Measurements from ENCODE around the gene RNF17. TPM values are rescaled to one million over a fixed set of nuclear protein-coding genes. Genes with fewer than 3 reads are reported as not detected.

Gene RNF17
- total RNA-seq, 1 experiment from 2014 or later = not detected

DNA sequence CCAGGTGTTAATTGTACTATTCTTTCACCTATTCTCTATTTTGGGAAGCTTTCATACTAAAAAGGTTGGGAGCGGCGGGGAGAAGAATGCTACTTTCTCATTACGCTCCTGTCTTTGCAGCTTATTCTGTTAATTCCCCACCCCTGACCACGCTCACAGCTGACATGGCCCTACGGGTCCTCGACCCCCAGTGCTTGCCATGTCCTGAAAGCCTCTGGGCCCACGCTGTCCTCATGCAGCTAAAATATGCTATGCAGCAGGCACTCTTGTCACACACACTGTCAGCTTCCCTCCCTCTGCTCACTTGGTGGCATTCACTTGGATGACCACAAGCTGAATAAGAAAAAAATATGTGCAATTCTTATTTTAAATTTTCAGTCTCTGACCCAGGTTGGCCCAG lies 126.3 kb downstream of the RNF17 start:
- intact Hi-C loops (cut with micrococcal nuclease) = no loop called here
- no peak for DNase-seq (ENCODE audit: low read depth, low spot score)
- no peaks in the 10 kb centered on the region for H3K9me3 ChIP-seq (ENCODE audit: control insufficient read depth in 1 of 2, insufficient read depth in 1 of 2, low read depth in 1 of 2, low read length in 2 of 2)

More for the DNA sequence above, 126.3 kb downstream of the RNF17 start:
- H3K36me3 ChIP-seq (ENCODE audit: control insufficient read depth in 1 of 2, insufficient read depth in 2 of 2, low read length in 2 of 2) = peaks cover 4 to 5% of the 10 kb centered on the region in 2 experiments; a peak in 3 of 4 replicates
- no peak for ATAC-seq
- no peak overlapping the region for H3K4me3 ChIP-seq (replicated peaks in 1 of 2; ENCODE audit: low read depth in 1 of 2, low read length in 2 of 2)
- no TSS peak for BruUV-seq (replicated peaks)
- H3K27ac ChIP-seq (ENCODE audit: low read depth, low read length) = no peak overlapping the region
- TF ChIP-seq FOSL1 (IDR thresholded peaks at IDR 0.05; ENCODE audit: low read depth) (no peak), CBX3 (IDR thresholded peaks at IDR 0.05; ENCODE audit: low read depth) (no peak), POLR2AphosphoS5 (IDR thresholded peaks at IDR 0.05; ENCODE audit: low read depth, low read length) (no peak), CEBPB (IDR thresholded peaks at IDR 0.05; ENCODE audit: low read depth) (no peak), SP1 (IDR thresholded peaks at IDR 0.05; ENCODE audit: low read depth) (no peak), YY1 (IDR thresholded peaks at IDR 0.05; ENCODE audit: extremely low read depth, insufficient replicate concordance, low read depth, low read length) (no peak), POLR2A (IDR thresholded peaks at IDR 0.05; ENCODE audit: borderline replicate concordance, extremely low read depth, insufficient read depth, insufficient read length) (no peak), SIN3A (IDR thresholded peaks at IDR 0.05; ENCODE audit: low read depth) (no peak), EZH2phosphoT487 (IDR thresholded peaks at IDR 0.05; ENCODE audit: borderline replicate concordance) (no peak), EZH2 (IDR thresholded peaks at IDR 0.05) (no peak), JUND (IDR thresholded peaks at IDR 0.05) (no peak), TCF7L2 (IDR thresholded peaks at IDR 0.05; ENCODE audit: borderline replicate concordance, extremely low read depth, insufficient read depth, insufficient read length) (no peak), ZFX (IDR thresholded peaks at IDR 0.05) (no peak), EGR1 (IDR thresholded peaks at IDR 0.05; ENCODE audit: low read depth) (no peak)
- TF ChIP-seq, protein P1, sequence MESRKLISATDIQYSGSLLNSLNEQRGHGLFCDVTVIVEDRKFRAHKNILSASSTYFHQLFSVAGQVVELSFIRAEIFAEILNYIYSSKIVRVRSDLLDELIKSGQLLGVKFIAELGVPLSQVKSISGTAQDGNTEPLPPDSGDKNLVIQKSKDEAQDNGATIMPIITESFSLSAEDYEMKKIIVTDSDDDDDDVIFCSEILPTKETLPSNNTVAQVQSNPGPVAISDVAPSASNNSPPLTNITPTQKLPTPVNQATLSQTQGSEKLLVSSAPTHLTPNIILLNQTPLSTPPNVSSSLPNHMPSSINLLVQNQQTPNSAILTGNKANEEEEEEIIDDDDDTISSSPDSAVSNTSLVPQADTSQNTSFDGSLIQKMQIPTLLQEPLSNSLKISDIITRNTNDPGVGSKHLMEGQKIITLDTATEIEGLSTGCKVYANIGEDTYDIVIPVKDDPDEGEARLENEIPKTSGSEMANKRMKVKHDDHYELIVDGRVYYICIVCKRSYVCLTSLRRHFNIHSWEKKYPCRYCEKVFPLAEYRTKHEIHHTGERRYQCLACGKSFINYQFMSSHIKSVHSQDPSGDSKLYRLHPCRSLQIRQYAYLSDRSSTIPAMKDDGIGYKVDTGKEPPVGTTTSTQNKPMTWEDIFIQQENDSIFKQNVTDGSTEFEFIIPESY (IDR thresholded peaks at IDR 0.05; ENCODE audit: extremely low read depth, insufficient replicate concordance, low read length) = no peak
- TF ChIP-seq, protein P2, sequence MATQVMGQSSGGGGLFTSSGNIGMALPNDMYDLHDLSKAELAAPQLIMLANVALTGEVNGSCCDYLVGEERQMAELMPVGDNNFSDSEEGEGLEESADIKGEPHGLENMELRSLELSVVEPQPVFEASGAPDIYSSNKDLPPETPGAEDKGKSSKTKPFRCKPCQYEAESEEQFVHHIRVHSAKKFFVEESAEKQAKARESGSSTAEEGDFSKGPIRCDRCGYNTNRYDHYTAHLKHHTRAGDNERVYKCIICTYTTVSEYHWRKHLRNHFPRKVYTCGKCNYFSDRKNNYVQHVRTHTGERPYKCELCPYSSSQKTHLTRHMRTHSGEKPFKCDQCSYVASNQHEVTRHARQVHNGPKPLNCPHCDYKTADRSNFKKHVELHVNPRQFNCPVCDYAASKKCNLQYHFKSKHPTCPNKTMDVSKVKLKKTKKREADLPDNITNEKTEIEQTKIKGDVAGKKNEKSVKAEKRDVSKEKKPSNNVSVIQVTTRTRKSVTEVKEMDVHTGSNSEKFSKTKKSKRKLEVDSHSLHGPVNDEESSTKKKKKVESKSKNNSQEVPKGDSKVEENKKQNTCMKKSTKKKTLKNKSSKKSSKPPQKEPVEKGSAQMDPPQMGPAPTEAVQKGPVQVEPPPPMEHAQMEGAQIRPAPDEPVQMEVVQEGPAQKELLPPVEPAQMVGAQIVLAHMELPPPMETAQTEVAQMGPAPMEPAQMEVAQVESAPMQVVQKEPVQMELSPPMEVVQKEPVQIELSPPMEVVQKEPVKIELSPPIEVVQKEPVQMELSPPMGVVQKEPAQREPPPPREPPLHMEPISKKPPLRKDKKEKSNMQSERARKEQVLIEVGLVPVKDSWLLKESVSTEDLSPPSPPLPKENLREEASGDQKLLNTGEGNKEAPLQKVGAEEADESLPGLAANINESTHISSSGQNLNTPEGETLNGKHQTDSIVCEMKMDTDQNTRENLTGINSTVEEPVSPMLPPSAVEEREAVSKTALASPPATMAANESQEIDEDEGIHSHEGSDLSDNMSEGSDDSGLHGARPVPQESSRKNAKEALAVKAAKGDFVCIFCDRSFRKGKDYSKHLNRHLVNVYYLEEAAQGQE (IDR thresholded peaks at IDR 0.05; ENCODE audit: low read depth) = no peak
- TF ChIP-seq, protein P3, sequence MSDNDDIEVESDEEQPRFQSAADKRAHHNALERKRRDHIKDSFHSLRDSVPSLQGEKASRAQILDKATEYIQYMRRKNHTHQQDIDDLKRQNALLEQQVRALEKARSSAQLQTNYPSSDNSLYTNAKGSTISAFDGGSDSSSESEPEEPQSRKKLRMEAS (IDR thresholded peaks at IDR 0.05) = no peak
- TF ChIP-seq, protein P4, sequence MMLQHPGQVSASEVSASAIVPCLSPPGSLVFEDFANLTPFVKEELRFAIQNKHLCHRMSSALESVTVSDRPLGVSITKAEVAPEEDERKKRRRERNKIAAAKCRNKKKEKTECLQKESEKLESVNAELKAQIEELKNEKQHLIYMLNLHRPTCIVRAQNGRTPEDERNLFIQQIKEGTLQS (IDR thresholded peaks at IDR 0.05) = no peak
- no peaks in the 10 kb centered on the region for H3K27me3 ChIP-seq (ENCODE audit: insufficient read depth, low read length)
- H3K9ac ChIP-seq (ENCODE audit: low read length) = no peak overlapping the region
- H4K20me1 ChIP-seq (ENCODE audit: insufficient read depth) = no peaks in the 10 kb centered on the region
- no peak overlapping the region for H3K4me2 ChIP-seq (ENCODE audit: low read length)
- H3K4me1 ChIP-seq (ENCODE audit: control insufficient read depth in 1 of 2, insufficient read depth in 2 of 2, low read length in 2 of 2) = no peaks in the 10 kb centered on the region
- CTCF ChIA-PET = no interaction called here
- H3K9me2 ChIP-seq (ENCODE audit: insufficient read depth) = no peaks in the 10 kb centered on the region
- H2AFZ ChIP-seq (ENCODE audit: low read depth, low read length, poor library complexity, severe bottlenecking) = no peak overlapping the region
- H3K79me2 ChIP-seq (ENCODE audit: insufficient read depth, low read length) = no peaks in the 10 kb centered on the region
- POLR2A ChIA-PET = no interaction called here
- RAD21 ChIA-PET (ENCODE audit: low non-redundant PET in 1 of 2, low total read pairs in 2 of 2, uncharacterized antibody in 2 of 2, unreplicated experiment in 2 of 2) = no interaction called here
